ENCODE data around the gene HLX.

Gene HLX

DNA sequence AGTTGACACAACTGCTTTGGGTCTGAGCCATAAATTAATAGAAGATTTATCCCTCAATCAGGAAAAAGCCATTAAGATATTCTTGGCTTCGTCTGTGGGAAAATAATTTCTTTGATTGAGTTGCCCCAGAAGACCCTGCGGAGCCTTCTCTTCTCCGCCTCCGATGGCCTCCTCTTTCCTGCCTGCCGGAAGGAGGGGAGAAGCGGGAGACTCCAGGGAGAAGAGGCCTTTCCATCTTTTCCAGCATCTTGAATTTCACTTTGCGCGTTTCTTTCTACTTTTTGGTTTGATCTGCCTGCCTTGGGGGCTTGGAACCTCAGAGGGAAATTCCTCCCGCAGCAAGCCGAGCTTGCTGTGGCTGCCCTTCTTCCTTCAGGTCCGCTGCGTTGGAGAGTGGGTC lies 16.8 kb downstream of the HLX start:
- DNase-seq (ENCODE audit: low spot score) = no peak

DNA sequence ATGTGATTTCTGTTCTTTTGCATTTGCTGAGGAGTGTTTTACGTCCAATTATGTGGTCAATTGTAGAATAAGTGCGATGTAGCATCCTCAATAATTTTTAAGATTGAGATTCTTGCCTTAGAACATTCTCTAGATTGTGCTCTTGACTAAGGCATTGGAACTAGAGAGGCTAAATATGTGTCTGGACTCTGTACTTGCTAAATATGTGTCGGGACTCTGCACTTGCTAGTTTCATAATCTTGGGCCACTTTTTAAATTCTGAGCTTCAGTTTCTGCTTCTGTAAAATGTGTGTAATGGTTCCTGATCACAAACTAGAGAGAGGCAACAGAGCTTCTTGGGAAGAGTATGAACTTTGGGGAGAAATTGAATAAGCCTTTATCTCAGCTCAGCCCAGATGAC lies 21.6 kb downstream of the HLX start:
- DNase-seq (ENCODE audit: low spot score) = no peak

DNA sequence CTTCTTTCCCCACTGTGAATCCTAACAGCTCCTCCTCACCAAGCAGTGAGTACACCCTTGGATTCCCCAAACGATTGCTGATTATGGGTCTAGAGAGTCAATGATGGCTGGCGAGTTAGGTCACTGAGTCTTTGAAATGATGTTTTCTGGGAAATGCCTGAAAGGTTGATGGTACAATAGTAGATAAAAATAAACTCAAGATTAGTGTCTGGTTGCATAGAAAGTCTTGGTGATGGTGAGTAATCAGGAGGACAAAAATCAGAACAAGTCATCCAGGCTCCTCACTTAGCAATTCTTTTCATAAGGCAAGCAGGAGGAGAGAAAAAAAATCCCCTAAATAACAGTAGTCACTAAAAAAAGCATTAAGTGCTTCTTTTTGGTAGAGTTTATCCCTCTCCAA lies 22.6 kb downstream of the HLX start:
- DNase-seq (ENCODE audit: low spot score) = no peak

DNA sequence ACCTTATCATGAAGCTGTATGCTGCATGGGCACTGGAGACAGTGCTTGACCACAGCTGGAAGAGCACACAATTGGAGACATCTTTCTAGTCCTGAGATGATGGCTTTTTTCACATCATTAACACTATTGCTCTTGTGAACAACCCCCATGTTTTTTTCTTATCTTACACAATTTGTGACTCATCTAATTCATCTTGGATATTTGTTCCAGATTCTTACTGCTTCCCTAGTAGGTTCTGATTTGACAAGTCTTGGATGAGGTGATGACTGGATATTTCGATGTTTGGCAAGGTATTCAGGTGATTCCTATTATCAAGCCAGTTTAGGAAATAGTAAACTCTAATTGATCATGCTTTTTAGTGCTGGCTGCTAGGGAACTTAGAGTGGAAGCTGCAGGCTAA lies 23.7 kb downstream of the HLX start:
- DNase-seq (ENCODE audit: low spot score) = no peak

DNA sequence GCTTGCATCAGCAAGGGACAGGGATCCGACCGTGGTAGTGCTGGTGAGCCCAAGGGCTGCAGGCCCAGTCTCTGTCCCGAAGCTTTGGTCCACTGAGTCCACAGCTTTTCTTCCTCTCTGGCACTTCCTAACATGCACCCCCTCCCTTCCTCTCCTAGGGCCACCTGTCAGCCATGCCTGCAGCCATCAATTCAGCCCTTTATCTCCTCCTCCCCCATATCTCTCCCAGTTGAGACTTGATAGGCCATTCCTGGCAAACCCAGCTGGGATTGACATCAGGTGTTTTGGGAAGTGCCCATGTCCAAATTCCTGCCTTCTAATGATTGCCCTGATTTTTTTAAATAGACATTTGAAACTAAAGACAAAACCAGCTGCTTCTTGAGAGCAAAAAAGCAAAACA lies 25.6 kb downstream of the HLX start:
- DNase-seq (ENCODE audit: low spot score) = no peak

DNA sequence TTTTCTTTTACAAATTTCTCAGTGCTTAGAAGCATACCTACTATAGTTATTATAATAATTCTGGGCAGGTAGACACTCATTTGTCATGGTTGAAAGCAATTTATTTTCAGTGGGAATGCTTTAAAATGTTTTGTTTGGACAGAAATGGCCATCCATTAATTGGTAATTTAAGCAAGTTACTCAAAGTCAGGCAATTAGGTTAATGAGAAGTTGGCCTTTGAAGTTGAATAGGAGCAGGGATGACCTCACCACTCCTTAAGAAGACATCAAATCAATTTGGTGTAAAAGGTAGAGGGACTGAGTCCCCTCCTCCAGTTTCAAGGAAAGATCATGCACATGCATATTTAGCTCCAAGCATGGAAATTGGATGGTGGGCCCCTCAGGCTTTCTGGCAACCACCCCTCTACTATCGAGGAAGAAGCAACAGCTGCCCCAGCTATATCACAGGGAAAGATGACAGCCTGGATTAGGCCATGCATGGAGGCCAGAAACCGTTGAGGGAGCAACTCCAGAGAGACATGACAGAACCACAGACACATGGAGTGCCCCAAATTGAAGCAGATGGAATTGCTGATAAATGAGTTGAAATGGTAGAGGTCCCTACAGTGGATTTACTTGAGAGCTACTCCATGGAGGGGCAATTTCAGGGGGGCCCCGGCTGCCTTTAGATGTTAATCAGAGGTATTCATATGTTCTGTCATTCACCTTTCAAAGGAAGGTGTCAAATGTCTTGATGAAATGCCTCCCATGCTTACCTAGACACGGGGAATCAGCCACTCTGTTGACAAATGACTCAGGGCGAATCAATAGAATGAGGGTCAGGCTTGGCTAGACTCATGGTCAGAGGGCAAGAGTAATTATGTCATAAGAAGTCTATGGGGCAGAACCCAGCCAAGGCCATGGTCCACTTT lies 26.7 kb downstream of the HLX start:
- peak; percentile 38 for DNase-seq (ENCODE audit: low spot score)

DNA sequence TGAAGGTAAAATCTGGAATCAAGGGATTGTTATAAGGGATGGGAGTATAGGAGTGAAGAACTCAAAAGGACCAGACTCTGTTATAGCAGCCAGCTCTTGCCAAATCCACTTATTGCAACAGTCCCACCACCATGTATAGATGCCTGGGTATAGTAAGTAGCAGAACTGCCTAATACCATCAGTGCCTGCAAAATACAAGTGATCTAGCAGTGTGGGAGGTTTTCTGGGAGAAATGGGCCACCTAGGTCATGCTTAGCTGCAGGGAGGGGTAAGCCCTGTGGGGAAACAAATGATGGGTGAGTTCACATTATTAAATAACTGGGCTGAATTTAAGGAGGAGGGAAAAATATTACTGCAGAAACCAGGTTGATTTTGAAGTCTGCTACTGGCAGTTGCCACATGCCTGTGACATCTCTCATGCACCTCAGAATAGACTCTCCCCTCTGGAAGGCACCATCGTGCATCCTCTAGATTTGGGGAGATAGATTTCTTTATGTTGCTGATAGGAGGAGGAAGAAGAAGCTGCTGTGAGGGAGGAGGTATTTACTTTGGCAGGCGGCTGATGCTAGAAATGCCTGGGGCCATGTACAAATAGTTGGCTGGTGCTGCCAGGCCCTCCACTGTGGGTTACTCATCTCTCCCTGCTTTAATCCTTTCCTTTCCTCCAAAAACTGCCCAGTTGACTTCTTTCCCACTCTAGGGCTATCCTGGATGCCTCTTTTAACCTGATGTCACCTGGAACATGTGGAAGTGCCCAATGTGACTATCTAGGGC lies 27.5 kb downstream of the HLX start:
- DNase-seq (ENCODE audit: low spot score) = no peak

DNA sequence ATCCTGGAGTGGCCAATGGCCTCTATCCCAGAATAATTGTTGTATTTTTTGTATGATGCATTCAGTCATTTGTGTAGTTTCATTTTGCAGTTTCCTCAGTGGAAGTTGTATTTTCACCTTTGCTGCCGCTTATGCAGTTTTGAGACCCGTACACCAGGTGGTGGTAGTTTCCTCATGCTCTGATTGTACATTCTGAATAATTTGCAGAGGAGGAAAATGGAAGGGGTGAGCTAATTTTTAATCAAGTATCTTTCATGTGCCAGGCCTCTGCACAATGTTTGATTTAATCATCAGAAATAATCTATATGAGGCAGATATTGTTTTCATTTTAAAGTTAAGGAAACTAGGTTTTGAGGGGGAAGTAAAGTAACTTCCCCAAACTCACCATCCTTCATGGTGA lies 29.5 kb downstream of the HLX start:
- peak; percentile 34 for DNase-seq (ENCODE audit: low spot score)

DNA sequence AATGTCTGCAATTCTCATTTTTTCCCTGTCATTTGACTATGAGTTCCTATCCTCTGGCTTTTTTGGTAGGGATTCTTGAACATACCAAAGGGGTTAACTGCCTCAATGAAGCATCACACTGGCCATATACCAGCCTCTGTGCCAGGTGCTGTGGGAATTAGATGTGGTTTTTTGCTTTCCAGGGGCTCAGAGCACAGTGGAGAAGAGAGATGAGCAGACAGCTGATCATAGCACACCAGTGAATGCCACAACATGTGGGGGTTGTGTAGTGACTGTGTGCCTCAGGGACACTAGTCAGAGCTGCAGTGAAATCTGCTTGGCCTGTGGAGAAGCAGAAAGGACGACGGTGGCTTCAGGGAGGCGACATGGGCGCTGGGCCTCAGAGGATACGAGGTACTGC lies 30.8 kb downstream of the HLX start:
- DNase-seq (ENCODE audit: low spot score) = no peak

DNA sequence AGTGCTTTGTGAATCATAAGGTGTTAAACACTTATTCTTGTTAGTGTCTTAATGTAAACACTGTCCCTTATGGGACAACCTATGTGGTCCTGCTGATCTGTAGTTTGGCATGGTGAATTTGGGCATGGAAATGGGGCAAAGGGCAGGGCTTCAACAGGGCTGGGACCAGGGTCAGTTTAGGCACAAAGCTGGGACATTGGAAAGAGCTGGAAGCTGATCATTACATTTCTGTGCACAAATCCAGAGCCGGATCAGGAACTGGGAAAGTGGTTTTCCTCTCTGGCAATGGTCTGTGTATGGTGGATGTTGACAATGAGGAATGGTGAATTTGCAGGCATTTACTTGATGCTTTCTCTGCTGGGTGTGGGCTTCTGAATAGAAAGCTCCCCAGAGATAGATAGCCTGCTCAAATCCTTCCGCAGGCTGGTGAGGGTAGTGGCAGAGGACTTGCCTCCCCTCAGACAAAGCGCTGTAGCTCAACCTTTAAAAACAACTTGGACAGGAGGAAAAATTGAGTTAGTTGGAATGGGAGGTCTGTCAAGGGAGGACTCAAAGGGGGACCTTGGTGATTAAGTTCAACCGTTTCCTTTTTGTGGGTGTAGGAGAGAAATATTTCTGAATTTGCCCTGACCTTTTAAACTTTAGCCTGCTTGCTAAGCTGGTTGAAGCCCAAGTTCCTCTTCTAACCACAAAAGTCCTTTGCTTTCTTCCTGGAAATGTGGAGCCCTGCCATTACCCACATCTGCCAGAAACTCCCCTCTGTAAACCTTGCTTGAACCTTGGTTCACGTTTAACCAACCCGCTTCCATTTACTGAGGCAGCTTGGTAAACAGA lies 35.3 kb downstream of the HLX start:
- DNase-seq (ENCODE audit: low spot score) = no peak

DNA sequence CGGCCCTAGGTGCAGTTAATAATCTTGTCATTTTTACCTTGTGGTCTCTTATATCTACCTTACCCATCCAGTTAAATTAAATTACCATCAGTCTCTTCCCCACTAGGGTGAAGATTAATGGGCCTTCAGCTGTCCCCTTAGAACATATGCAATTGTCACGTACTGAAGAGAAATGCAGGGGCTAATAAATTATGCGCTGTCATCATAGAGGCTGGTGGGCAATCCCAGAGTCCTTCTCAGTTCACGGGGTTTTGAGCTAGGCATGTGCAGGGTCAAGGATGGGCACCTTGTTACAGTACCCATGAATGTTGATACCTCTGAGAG lies 35.8 kb downstream of the HLX start:
- DNase-seq (ENCODE audit: low spot score) = no peak

DNA sequence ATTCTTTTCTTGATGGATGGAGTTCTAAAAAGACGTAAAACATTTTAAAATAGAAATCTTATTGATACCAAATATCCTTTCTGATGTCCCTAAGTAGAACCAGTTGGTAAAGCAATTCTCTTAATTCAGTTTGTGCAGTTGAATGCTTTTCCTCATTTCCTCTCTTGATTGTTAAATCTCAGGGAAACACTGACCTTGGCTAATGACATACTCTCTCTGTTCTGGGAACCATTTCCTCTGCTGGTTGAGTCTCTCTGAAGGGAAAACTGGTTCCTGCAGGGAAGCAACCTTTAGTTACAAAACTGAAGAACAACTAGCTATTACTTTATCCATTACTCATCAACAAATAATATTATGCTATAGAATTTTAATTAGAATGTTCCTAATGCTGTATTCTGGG lies 36.7 kb downstream of the HLX start:
- DNase-seq (ENCODE audit: low spot score) = no peak

DNA sequence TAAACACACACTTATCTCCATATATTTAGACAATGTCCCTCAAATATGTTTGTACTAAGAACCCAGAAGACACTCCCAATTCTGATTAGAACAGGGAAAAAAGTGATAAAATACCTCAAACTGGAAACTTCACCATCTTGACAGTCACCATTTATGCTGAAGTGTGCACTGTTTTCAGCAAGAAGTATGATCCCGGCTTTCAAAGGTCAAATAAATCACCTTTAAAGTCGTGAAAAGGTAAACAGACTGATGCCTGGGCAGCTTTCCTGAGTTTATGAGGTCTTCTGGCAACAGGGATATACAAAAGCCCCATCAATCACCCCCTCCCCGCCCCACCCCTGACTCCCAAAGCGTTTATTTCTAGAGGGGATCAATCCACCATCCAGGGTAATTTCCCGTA lies 37.9 kb downstream of the HLX start:
- no peak for DNase-seq (ENCODE audit: low spot score)

DNA sequence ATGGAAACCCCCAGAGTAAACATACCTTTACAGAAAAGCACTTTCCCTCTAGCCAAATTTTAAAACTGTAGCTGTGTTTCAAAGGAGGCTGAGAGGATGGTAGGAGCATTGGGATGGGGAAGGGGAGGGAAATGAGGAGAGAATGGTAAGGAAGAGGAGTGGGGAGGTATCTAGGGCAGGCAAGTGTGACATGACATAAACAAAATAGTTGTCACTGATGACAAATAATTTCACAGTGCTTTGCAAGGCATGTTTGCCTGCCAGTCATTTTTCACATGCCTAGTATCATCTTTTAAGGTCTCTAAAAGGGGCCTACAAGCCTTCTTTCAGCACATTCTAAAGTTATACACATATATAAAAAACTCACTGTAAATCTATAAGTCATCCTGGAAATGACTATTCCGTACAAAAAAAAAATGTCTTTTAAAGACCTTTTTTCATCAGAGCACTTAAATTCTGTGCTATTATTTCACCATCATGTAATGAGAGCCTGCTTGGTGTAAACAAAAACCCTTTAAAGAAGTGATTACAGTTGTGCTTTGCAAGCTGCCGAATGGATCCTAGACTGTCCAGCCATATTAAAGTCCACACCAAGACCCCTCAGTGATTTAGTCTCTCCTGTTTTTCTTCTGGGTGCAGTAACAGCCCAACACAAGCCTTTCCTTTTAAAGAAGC lies 38.4 kb downstream of the HLX start:
- DNase-seq (ENCODE audit: low spot score) = no peak

DNA sequence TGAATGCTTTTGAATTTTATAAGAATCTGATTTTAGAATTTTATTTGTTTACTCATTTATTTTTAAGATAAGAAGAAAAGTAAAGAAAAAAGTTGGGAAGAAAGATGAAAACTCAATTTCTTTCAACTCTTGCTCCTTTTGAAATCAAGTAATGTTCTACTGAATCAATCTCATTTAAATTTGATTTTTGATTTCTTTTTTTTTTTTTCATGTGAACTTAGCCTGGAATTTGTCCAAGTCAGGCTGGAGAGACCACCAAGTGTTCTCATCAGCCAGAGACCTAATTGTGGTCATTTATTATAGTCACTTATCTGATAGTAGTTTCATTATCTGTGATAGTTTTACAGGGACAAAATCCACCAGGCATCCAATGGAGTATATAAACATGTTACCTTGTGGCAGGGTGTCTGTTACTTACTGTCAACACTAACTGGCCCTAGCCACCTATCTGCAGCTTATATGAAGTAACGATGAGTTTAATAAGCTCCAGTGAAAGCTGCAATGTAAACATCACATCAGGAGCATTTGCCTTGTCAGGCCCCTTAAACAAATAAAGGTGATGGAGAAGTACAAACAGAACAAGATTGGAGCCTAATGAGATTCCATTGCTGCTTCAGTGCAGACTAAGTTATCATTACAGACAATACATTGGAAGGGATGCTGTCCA lies 39.2 kb downstream of the HLX start:
- no peak for DNase-seq (ENCODE audit: low spot score)

DNA sequence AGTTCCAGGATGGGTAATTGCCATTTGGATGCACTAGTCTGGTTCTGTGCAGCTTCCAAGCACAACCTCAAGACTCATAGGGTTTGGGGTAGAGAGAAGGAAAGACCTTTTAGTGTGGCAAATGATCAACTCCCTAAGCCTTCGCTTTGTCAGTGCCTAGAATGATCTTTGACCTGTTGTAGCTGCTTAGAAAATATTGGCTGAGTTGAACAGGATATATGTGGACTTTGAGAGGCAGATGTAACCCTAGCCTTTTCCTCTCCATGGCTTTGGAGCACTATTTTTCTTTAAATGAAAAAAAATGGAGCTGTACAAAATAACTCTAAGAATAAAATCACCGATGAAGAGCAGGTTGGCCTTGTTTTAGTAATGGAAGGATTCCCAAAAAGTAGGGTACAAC lies 41.7 kb downstream of the HLX start:
- DNase-seq (ENCODE audit: low spot score) = no peak

DNA sequence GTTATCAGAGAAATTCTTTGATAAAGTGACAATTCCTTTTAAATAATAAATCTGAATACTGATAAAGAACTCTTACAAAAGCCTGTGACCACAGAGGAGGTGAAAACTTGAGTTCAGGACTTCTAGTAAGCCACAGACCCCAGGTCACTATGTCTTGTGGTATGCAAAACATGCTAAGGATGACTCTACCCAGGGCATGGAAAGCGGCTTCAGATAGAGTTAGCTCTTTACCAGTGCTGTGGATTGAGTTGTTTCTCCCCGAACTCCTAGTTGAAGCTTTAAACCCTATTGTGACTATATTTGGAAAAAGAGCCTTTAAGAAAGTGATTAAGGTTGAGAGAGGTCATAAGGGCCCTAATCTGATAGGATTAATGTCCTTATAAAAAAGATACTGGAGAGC lies 42.3 kb downstream of the HLX start:
- no peak for DNase-seq (ENCODE audit: low spot score)

DNA sequence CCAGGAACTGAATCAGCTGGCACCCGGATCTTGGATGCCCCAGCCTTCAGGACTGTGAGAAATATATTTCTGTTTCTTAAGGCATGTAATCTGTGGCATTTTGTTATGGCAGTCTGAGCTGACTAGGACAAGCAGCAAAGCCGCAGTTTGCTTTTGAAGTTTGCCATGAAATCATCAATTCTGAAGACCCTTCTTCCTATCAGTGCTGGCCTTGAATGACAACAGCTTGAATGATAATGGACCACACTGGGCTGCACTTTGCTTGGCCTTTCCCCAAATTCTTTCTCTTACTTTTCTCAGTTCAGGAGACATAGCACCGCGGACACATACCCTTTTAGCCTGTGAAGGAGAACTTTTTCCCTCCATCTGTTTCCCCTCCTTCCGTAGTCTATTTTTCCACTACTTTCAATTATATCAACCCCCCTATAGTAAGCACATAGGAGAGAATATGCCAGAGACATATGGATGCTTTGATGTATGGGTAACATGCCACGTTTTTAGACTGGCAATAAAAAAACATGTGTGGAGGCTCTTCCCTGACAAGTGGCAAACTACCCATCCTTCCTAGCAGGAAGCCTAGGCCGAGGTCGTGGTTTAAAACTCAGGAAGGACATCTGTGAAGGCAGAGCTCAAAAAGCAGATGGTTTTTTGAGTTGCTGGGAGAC lies 42.9 kb downstream of the HLX start:
- no peak for DNase-seq (ENCODE audit: low spot score)

DNA sequence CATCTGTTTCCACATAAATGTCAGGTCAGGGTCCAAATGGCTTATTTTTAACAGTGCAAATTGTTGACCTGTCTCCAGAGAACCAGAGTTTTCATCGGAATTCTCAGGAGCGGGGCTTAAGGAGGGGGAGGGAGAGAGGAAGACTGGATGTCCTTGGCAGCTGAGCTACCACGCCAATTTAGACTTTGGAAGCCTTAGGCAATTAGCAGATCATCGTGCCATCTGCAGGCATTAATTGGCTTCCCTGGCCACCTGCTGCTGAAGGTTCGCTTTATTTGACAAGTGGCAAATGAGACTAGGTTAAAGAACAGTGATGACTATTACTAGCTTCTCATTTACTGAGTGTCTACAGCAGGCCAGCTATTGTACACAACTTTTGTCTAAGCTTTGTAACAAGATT lies 43.7 kb downstream of the HLX start:
- DNase-seq (ENCODE audit: low spot score) = no peak

DNA sequence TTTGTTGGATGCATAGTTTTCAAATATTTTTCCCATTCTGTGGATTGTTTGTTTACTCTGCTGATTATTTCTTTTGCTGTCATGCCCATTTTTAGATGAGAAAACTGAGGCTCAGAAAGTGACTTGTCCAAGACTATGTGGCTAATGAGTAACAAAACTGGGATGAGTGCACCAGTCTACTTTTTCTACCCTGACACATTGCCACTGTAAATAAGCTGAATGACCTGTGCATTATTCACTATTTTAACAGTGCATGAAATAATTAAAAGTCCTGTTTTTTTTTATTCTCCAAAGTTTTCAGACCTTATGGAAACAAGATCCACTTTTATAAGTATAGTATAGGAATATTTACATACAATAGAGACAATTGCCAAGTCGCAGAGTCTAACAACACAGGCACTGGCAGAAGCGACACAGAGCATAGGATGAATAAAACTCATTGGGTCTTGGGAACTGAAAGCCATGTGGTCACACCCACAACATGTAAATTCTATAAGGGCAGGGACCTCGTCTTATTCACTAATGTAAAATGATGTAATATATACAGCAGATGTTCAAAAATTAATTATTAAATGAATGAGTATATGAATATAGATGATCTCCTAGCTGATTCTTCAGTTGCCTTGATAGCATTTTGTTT lies 45.2 kb downstream of the HLX start:
- DNase-seq (ENCODE audit: low spot score) = no peak

DNA sequence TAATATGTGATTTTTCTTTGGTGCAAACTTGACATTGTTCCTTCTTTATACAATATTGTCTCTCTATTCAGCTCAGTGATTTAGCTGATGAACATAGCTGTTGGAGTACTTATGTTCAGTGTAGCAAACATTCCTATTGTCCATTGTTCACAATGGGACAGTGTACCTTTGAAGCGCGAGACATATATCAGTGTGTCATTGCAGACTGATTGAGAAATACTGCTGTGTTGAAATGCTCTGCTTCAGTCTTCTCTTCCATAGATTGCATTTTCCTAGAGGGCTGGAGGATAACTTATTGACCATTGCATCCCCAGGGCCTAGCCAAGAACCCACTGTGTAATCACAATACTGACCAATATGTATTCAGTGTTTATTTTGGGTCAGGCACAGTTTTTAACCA lies 46.5 kb downstream of the HLX start:
- peak; percentile 25 for DNase-seq (ENCODE audit: low spot score)
